ENCODE measurements around the gene MAP3K15. TPM values are rescaled to one million over a fixed set of nuclear protein-coding genes. Genes with fewer than 3 reads are reported as not detected.

The MAP3K15 gene
- total RNA-seq, 1 experiment from 2014 or later, result 1.2 TPM

GRCh38 chrX:19381326-19381725, 134.0 kb downstream of the MAP3K15 start:
- no peak overlapping the region for H3K18ac ChIP-seq (ENCODE audit: insufficient read length, low read depth, low read length)
- no peak overlapping the region for H3K56ac ChIP-seq (ENCODE audit: insufficient read length, low read depth, low read length)
- no peaks in the 10 kb centered on the region for H3K79me2 ChIP-seq (ENCODE audit: insufficient read depth, low read length)
- WGBS (ENCODE audit: extremely low coverage, insufficient read length, low lambda C conversion rate), result no CpG with 5 or more reads among the region's 9 CpGs
- H4K5ac ChIP-seq (ENCODE audit: insufficient read length, low read depth, low read length), result no peak overlapping the region
- no peaks in the 10 kb centered on the region for H3K23me2 ChIP-seq (ENCODE audit: insufficient read length, low read depth, low read length, poor library complexity, severe bottlenecking)
- H4K20me1 ChIP-seq (ENCODE audit: control insufficient read depth, insufficient read depth, insufficient read length), result no peaks in the 10 kb centered on the region
- DNase-seq, result no peak
- no peak overlapping the region for H3T11ph ChIP-seq (ENCODE audit: low read length)
- no peak overlapping the region; a peak in 1 of 5 replicates for H3K4me3 Mint-ChIP-seq
- H3K23ac ChIP-seq (ENCODE audit: insufficient read length, low read depth, low read length), result no peak overlapping the region
- H3K9ac ChIP-seq (ENCODE audit: extremely low read depth, insufficient read length, low read length), result no peak overlapping the region
- no peak overlapping the region for H4K91ac ChIP-seq (ENCODE audit: insufficient read length, low read depth, low read length)
- H3K14ac ChIP-seq (ENCODE audit: insufficient read depth, low read length), result no peak overlapping the region
- no peak overlapping the region for H2BK20ac ChIP-seq (ENCODE audit: low read depth, low read length, poor library complexity, severe bottlenecking)
- no peak overlapping the region for H3K4ac ChIP-seq (ENCODE audit: low read depth, low read length)
- no peak overlapping the region for H3K27ac ChIP-seq (ENCODE audit: insufficient read length, low read depth, low read length)
- no peak overlapping the region for H3K27ac Mint-ChIP-seq
- no peak overlapping the region for H2BK120ac ChIP-seq (ENCODE audit: low read depth, low read length, poor library complexity, severe bottlenecking)
- no peak overlapping the region for H2BK5ac ChIP-seq (ENCODE audit: insufficient read length, low read length)
- no peaks in the 10 kb centered on the region for H3K27me3 ChIP-seq (ENCODE audit: insufficient read depth, low read length)
- no peaks in the 10 kb centered on the region for H3K4me1 ChIP-seq (ENCODE audit: insufficient read depth, low read length)
- peaks cover 75 to 80% of the 10 kb centered on the region in 2 experiments for H3K9me3 Mint-ChIP-seq
- no peaks in the 10 kb centered on the region for H3K79me1 ChIP-seq (ENCODE audit: insufficient read depth, low read depth, low read length, poor library complexity, severe bottlenecking)
- H4K8ac ChIP-seq (replicated peaks; ENCODE audit: insufficient read length, low read depth, low read length), result no peak overlapping the region
- H3K36me3 Mint-ChIP-seq (ENCODE audit: insufficient read depth in 1 of 3, low read depth in 3 of 3), result peaks cover 0 to 3% (median 2%) of the 10 kb centered on the region in 3 experiments; a peak in 6 of 7 replicates
- H3K27me3 Mint-ChIP-seq (ENCODE audit: low read depth), result no peaks in the 10 kb centered on the region; the same call in 1 of the 2 replicates
- no peak for TF ChIP-seq CTCF (conservative IDR thresholded peaks at IDR 0.05)
- H2BK12ac ChIP-seq (ENCODE audit: insufficient read length, low read depth, low read length), result no peak overlapping the region
- no peaks in the 10 kb centered on the region for H3K4me1 Mint-ChIP-seq
- H2BK15ac ChIP-seq (ENCODE audit: low read depth, low read length), result no peak overlapping the region
- no peak overlapping the region for H3K4me2 ChIP-seq (ENCODE audit: insufficient read depth, insufficient read length, low read length)
- H3K9me3 ChIP-seq (ENCODE audit: control insufficient read depth, low read depth, low read length), result peaks cover 31% of the 10 kb centered on the region
- no peak overlapping the region for H2AK5ac ChIP-seq (ENCODE audit: insufficient read length, low read length)
- no peak overlapping the region for H2AFZ ChIP-seq (ENCODE audit: low read length)
